CD4-positive, alpha-beta T cell treated with Interleukin-6 for 4 hours (primary cell): ENCODE measurements around the gene MRPL39.

Experiments used
- DNase-seq: peaks from one replicate; pipeline ENCODE4 v3.0.0-alpha.2; 2020; ENCODE audit warnings: mixed read lengths

The MRPL39 gene

GRCh38 chr21:25608044-25608737, 910 bp upstream of the MRPL39 start:
- DNase-seq, result peak; percentile 82

- DNase-seq, result no peak
These were observed 17.4 kb downstream of the MRPL39 start for GRCh38 chr21:25589887-25590286.

GRCh38 chr21:25586791-25587190, 20.5 kb downstream of the MRPL39 start:
- DNase-seq, result no peak

DNA sequence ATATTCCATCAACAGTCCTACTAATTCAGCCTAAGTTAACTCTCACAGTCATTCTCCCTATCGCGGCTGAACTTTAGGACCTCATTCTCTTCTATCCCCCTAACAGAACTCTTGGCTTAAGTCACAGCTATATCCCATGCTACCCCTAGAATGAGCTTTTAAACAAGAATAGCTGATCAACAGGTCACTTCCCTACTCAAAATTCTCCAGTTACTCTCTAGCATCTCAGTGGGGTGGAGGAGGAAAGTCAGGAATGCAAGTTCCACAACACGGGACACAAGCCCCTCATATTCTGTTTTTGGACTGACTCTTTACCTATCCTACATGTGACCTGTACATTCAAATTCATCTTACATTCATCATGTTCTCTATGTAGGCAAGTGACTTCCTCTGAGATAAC, 21.0 kb downstream of the MRPL39 start:
- no peak for DNase-seq

DNA sequence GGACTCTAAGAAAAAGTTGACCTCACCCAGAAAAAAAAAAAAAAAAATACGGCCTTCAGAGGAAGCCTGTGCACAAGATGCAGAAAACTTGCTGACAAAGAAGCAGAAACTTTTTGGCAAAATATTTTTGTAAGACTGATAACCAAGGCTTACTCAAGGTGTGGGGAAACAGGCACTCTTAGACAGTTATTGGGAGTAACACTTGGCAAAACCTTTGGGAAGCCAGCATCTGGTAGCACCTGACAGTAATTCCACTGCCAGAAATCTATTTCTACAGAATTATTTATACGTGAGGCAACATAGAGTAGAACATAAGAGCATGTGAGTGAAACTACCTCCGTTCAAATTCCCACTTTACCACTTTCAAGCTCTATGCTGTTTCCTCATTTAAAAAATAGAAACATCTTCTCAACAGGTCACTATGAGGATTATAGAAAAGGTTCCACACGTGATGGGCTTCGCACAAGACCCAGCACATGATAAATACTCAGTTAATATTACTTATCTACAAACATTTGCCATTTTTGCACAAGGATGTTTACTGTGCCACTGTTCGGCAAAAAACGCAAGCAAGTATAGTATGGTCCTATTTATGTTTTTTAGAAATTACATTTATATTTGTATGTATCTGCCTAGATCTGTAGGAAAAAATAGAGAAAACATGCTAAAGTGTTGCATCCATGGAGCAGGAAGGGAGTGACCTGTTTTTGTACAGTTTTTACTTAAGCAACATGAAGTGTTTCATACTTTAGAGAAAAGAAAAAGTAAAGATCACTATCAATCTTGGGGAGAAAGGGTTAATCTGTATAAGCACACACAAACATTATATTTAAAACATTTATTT, 22.2 kb downstream of the MRPL39 start:
- no peak for DNase-seq

DNA sequence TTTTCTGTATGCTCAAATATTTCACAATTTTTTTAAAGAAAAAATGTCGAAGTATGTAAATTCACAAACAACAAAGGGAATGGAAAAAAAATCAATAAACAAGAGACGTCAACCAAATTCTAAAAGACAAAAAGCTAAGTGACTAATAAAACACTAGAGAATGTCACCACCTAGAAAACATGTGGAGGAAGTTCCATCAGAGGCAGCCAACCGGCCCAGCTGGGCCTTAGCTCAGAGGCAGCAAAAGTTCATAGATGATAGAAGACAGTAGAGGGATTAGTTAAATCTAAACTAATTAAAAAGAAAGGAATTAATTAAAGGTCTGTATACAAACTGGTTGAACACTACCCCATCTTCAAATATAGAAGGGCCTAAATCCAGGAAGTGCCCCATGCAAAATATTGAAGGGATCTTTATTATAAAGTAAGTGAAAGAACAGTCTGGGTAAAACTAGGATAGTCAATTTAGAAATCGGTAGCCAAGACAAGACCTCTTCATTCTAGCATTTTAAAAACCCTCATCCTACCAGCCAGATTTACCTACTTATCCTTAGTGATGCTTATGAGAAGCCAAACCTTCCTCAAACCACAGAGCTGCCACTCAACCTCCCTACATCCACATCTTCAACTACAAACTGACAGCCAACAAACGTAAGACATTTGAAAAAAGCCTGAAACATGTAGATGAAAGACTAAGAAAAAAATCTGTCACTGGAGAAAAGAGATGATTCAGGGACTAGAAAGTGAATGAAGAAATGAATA, 23.7 kb downstream of the MRPL39 start:
- DNase-seq, result no peak

GRCh38 chr21:25582888-25583287, 24.4 kb downstream of the MRPL39 start:
- DNase-seq, result no peak

- no peak for DNase-seq
These were observed 25.0 kb downstream of the MRPL39 start for GRCh38 chr21:25582164-25582790.

DNA sequence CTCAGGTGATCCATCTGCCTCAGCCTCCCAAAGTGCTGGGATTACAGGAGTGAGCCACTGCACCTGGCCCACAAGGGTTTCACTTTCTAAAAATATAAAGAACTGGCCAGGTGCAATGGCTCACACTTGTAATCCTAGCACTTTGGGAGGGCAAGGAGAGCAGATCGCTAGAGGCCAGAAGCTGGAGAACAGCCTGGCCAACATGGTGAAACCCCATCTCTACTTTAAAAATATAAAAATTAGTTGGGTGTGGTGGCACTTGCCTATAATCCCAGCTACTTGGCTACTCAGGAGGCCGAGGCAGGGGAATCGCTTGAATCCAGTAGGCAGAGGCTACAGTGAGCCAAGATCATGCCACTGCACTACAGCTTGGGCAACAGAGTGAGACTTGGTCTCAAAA, 25.7 kb downstream of the MRPL39 start:
- no peak for DNase-seq

DNA sequence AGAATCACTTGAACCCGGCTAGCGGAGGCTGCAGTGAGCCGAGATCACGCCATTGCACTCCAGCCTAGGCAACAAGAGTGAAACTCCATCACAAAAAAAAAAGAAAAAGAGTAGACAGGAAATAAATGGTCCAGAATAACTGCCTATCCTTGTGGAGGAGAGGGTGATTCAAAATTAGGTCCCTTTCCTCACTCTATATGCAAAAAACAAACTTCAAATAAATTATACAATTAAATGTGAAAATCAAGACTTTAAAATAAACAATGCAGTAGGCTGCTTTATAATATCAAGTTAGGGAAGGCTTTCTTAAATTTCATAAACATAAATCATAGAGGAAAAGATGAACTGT, 26.4 kb downstream of the MRPL39 start:
- no peak for DNase-seq

DNA sequence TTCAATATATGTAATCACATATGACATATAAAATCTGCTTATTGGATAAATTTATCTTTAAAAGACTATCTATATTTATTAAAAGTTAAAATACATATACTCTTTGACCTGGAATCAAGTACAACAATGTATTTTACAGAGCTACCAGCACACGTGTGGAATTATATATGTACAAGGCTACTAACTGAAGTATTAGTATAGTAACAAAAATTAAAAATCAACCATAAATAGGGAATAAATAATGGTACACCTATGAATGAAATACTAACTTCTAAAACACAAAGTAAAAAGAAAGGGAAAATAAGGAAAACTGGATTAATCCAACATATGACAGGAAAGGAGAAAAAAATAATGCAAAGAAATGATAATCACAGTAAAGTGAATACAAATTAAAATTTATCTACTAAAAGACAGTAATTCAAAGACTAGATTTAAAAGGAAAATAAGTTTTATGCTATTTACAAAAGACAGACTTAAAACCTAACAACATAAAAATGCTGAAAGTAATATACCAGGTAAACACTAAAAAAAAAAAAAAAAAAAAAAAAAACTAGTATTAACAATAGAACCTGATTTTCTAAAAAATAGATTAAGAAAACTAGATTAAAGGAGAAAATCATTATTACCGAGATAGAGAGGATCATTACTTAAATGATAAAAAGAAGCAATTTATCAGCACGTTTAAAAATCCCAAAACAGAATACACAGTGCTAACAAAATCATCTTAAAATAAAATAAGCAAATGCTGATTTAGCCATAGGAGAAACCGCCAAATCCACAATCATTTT, 27.9 kb downstream of the MRPL39 start:
- DNase-seq, result no peak

DNA sequence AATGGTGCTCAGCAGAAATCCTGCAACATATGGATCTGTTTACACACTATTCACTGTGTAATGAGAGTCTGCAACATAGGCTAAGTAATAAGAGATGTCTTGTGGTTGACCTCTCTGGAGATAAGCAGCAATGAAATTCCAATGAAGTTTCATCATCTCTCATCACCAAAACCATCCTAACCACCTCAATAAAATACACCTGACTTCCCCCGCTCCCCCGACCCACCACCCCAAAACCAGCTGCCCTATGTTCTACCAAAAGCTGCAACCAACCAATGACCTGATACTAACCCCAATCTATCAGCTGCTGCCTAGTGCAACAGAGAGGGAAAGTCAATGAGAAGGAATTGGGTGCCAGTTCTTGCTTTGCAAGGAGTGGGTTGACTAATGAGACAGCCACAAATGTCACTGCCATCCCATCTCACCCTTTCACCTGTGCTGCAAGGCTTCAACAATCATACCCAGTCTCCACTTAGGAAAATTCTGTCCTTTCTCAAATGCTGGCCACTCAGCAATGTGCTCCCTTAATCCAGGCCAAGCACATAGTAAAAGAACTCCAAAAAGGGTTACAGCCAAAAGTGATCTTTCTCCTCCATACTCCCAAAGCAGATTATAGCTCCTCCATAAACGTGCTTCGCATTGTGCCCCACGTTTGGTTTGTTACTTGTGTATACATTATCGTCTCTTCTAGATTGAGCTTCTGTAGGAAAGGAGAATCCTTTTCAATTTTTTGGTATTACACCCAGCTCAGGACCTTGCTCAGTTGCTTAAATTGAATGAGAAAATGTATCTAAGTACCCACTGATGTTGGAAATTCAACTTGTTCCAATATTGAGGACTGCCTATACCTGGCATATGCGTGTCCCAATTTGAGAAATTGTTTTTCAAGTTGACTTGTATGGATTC, 29.0 kb downstream of the MRPL39 start:
- DNase-seq, result no peak

- no peak for DNase-seq
These were observed 29.7 kb downstream of the MRPL39 start for GRCh38 chr21:25577424-25578055.

DNA sequence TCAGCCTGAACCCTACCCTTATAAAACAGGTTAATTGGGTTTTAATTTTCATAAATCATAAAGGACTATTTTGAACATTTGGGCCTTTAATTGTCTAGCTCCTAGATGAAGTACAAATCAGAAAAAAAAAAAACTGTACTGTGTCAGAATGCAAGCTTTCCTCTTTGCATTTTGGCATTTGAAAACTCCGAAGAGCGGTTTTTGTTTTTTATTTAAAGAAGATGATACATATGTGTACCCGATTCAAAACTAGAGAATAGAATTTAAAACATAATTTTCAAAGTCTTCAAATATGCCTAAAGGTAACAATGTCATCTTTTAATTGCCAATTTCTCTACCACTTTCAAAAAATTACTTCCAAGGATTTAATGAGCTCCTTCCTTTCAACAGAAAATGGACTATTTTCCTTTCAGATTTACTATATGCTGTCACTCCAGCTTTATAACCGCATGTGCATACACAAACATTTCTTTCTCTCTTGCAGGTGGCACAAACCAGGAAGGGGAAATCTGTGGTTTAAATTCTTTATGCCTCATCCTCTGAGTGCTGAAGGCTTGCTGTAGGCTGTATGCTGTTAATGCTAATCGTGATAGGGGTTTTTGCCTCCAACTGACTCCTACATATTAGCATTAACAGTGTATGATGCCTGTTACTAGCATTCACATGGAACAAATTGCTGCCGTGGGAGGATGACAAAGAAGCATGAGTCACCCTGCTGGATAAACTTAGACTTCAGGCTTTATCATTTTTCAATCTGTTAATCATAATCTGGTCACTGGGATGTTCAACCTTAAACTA, 33.7 kb downstream of the MRPL39 start:
- peak; percentile 52 for DNase-seq

DNA sequence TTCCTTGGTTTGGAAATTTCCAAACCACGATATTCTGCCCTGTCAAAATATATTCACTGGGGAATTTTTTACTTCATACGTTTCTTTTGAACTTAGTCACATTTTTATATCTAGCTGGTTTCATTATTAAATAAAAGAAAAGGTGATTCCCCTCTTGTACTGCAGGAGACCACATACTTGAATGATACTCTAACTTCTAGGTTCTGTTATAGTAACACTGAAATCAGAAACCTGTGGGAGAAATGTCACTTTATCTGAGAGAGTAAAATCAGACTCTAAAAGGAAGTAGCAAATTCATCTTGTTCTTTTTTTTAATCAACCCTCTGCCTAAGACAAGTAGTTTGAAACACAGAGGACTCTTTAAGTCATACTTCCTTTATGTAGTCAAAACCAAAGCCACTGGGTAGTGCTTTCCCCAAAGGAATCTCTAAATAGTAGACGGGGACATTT, 34.4 kb downstream of the MRPL39 start:
- no peak for DNase-seq

DNA sequence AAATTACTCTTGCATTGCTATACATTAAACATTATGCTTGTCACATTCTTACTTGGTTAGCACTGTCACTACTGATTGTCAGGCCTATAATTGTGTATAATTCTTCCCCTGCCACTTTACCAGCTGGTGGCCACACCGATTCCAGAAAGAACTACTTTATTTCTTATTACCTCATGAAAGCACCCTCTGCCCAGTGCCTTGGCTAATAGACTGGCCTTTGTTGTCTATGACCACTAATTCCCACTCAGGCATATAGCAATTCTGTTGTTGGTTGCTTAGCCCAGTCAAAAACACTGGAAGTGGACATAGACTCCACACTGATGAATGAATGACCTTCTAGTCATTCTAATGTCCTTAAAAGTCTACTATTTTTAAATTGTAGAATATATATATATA, 35.6 kb downstream of the MRPL39 start:
- no peak for DNase-seq

- no peak for DNase-seq
These were observed 37.6 kb downstream of the MRPL39 start for GRCh38 chr21:25569711-25570110.

GRCh38 chr21:25569084-25569483, 38.2 kb downstream of the MRPL39 start:
- DNase-seq, result no peak

- DNase-seq, result peak; percentile 18
These were observed 39.0 kb downstream of the MRPL39 start for GRCh38 chr21:25568246-25568645.

- no peak for DNase-seq
These were observed 39.8 kb downstream of the MRPL39 start for GRCh38 chr21:25567472-25567871.
